Endothelial cell of coronary artery (primary cell): ENCODE results near the gene ANAPC15. TPM values are rescaled to one million over a fixed set of nuclear protein-coding genes. Genes with fewer than 3 reads are reported as not detected.

Experiments used
- total RNA-seq: library from RNA; depleted of rRNA; stranded (reverse); fragments of >200 nt; gene quantifications from 2 replicates; pipeline ENCODE4 v1.2.3, GENCODE V29; 2014

ANAPC15 gene
- total RNA-seq: 17.9 and 43.2 TPM in 2 replicates

GRCh38 chr11:72112143-72112977, at the start of gene ANAPC15:
ANAPC15 (minus strand) TSS chr11:72112695; CDS start chr11:72111276, 1,419 bp downstream.

GRCh38 chr11:72135473-72135872, 23.0 kb upstream of the ANAPC15 start, which contains the start of gene FOLR3:
FOLR3 (plus strand) TSS chr11:72135725; CDS start chr11:72135953, 228 bp downstream.

DNA sequence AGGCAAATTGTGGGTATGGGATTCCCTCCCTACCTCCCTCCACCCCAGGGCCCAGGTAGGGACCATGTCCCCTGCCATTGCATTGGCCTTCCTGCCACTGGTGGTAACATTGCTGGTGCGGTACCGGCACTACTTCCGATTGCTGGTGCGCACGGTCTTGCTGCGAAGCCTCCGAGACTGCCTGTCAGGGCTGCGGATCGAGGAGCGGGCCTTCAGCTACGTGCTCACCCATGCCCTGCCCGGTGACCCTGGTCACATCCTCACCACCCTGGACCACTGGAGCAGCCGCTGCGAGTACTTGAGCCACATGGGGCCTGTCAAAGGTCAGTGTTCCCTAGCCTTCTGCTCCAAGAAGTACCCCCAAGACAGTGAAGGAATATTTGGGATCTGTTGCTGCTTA, 6.6 kb downstream of the ANAPC15 start, which contains the start of gene TOMT:
Gene TOMT (plus strand): TSS at position 37 of the 400 bp plus-strand sequence. CDS start 28 bp downstream, at position 65.

DNA sequence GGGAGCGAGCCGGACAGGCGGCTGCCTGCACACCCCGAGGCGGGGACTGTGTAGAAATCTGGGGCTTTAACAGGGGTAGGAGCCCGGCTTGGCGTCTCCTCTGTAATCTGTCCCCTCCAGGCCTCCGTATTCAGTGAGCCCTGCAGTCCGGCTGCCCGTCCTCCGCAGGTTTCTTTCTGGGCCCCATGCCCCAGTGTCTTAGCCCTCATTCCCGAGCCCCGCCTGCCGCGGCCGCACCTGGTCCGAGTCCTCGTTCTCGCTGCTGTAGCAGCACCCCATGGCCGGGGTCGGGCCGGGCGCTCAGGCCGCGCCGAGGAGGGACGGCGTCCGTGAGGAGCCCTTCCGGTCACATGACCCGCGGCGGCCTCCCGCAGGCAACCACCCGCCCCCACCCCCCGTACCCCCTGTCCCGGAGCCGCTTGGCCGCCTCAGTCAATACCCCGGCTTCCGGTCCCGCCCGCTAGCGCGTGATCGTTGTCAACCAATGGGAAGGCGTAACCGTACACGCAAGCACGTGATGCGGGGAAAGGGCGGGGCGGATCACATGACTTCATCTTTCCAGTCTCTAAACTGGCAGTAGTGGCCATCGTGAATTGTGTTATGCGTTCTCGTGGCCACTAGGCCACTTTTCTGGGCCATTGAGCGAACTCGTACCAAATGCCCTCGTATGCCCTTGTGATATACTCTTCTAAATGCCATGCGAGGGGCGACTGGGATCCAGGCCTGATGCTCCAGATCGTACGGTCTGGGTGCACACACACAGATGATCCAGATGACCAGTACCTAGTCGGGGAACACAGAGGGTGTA, 9.3 kb downstream of the ANAPC15 start, which contains the start of gene LAMTOR1:
Gene LAMTOR1 (minus strand): TSS at position 352 of the 808 bp plus-strand sequence. CDS start 73 bp downstream, at position 279.

DNA sequence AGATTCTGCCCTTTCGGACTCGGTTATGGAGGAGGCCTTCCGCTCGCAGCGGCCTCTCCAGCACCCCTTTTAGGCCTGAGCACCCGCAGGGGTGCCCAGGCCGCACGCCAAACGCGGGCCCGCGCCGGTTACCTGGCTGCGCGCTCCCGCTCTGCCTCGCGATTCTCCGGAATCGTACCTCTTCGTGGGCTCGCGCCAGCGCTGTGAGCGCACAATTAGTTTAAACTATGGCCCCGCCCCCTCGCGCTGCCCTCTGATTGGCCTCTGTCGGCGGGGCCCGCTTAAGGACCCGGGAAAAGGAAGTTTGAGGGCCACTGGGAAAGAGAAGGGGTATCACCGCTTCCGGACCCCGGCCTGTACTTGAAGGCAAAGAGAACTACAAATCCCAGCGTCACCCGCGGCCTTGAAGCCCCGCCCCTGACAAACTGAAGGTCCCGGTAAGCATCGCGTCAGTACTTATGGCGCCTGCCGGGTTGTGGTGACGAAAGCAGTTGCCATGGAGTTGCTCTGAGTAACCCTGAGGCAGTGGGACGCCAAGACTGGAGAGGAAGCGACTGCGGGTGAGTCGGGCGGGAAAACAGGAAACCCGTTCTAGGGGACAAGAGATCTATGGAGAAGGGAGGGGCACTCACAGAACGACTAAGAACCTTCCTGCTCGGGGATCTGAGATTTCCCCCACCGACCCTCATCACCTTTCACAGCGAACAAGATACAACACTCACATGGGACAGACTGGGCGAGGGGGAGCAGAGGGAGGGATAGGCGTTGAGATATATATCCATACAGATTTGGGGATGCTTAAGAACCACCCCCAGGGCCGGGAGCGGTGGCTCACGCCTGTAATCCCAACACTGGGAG, 31.9 kb downstream of the ANAPC15 start, which contains the start of the genes LRRC51 and NUMA1:
Gene LRRC51 (plus strand): TSS at position 525 of the 858 bp plus-strand sequence. CDS start 8,234 bp downstream, outside the sequence.
Gene NUMA1 (minus strand): TSS at position 217 of the 858 bp plus-strand sequence. CDS start 44,599 bp downstream, outside the sequence.

Other genes starting within 250 kb of the ANAPC15 start
- not detected in 2 replicates for gene DEFB131B, start 234.2 kb downstream of the ANAPC15 start, total RNA-seq
- gene XNDC1N, start 184.1 kb downstream of the ANAPC15 start, total RNA-seq: 5.8 and 7.1 TPM in 2 replicates
- 61.6 and 108 TPM in 2 replicates for gene RNF121, start 183.6 kb downstream of the ANAPC15 start, total RNA-seq
- gene IL18BP, start 113.8 kb downstream of the ANAPC15 start, total RNA-seq: 4.9 and 5.6 TPM in 2 replicates
- gene NUMA1, start 32.2 kb downstream of the ANAPC15 start, total RNA-seq: 121 and 127 TPM in 2 replicates
- 2.7 and 3.3 TPM in 2 replicates for gene LRRC51, start 31.8 kb downstream of the ANAPC15 start, total RNA-seq
- 75.6 and 86.2 TPM in 2 replicates for gene LAMTOR1, start 9.4 kb downstream of the ANAPC15 start, total RNA-seq
- not detected in 2 replicates for gene TOMT, start 6.8 kb downstream of the ANAPC15 start, total RNA-seq
- not detected in 2 replicates for gene FOLR3, start 23.0 kb upstream of the ANAPC15 start, total RNA-seq
- not detected in 2 replicates for gene FOLR1, start 79.4 kb upstream of the ANAPC15 start, total RNA-seq
- not detected in 2 replicates for gene FOLR2, start 104.1 kb upstream of the ANAPC15 start, total RNA-seq
- gene INPPL1, start 112.1 kb upstream of the ANAPC15 start, total RNA-seq: 46.6 and 78.5 TPM in 2 replicates
- not detected in 2 replicates for gene PHOX2A, start 131.5 kb upstream of the ANAPC15 start, total RNA-seq